HFF-Myc (cell line): ENCODE results near the gene KRTAP4-5.
"Not testable (repeated sequence)": the region's sequence is repeated elsewhere in the genome, so short reads cannot be mapped to it uniquely, and the experiment has no call there.

Source experiments
- DNase-seq: peaks from one replicate; pipeline ENCODE4 v3.0.0-alpha.2; 2011; ENCODE audit warnings: low read depth; ENCODE audit errors: extremely low read depth
- H3K4me3 ChIP-seq: replicated peaks from 2 replicates; pipeline ENCODE4 v1.5.1; 2011; ENCODE audit warnings: low read depth, mild to moderate bottlenecking, control low read depth, low read length
- CTCF ChIP-seq: IDR thresholded peaks from 2 replicates; pipeline ENCODE4 v1.5.1; 2012; ENCODE audit warnings: mild to moderate bottlenecking, low read depth, low read length, control low read depth; ENCODE audit errors: missing control alignments

The KRTAP4-5 gene

GRCh38 chr17:41131979-41132378 lies 17.6 kb downstream of the KRTAP4-5 start:
- no peak for TF ChIP-seq CTCF
- H3K4me3 ChIP-seq: no peak overlapping the region
- DNase-seq: no peak

GRCh38 chr17:41127371-41127770 lies 22.3 kb downstream of the KRTAP4-5 start:
- H3K4me3 ChIP-seq: no peak overlapping the region
- DNase-seq: no peak
- TF ChIP-seq CTCF: no peak

GRCh38 chr17:41126412-41126811 lies 23.2 kb downstream of the KRTAP4-5 start:
- no peak for TF ChIP-seq CTCF
- DNase-seq: no peak
- H3K4me3 ChIP-seq: no peak overlapping the region

GRCh38 chr17:41125064-41125463 lies 24.6 kb downstream of the KRTAP4-5 start:
- H3K4me3 ChIP-seq: no peak overlapping the region
- no peak for TF ChIP-seq CTCF
- DNase-seq: no peak

GRCh38 chr17:41123991-41124371 lies 25.6 kb downstream of the KRTAP4-5 start, which contains the start of gene KRTAP4-12:
Gene KRTAP4-12, minus strand, starts transcription at chr17:41124182. Its CDS starts 60 bp downstream, at chr17:41124122.
- not testable (repeated sequence) for DNase-seq, H3K4me3 ChIP-seq

- not testable (repeated sequence) for H3K4me3 ChIP-seq, DNase-seq
These were observed 26.2 kb downstream of the KRTAP4-5 start for GRCh38 chr17:41123292-41123990.

- no peak for TF ChIP-seq CTCF
- DNase-seq: no peak
- no peak overlapping the region for H3K4me3 ChIP-seq
These were observed 27.9 kb downstream of the KRTAP4-5 start for GRCh38 chr17:41121742-41122141.

GRCh38 chr17:41119696-41120690 lies 29.6 kb downstream of the KRTAP4-5 start:
- H3K4me3 ChIP-seq, DNase-seq: not testable (repeated sequence)
